GM19463 (cell line): ENCODE results near the gene UBE2J2.

ENCODE experiments used
- ATAC-seq: cut with Tn5 transposase; IDR thresholded peaks from one replicate; pipeline ENCODE4 v1.9.1; 2021; ENCODE audit warnings: mild to moderate bottlenecking, moderate library complexity; ENCODE audit not compliant: unreplicated experiment

Gene UBE2J2

DNA sequence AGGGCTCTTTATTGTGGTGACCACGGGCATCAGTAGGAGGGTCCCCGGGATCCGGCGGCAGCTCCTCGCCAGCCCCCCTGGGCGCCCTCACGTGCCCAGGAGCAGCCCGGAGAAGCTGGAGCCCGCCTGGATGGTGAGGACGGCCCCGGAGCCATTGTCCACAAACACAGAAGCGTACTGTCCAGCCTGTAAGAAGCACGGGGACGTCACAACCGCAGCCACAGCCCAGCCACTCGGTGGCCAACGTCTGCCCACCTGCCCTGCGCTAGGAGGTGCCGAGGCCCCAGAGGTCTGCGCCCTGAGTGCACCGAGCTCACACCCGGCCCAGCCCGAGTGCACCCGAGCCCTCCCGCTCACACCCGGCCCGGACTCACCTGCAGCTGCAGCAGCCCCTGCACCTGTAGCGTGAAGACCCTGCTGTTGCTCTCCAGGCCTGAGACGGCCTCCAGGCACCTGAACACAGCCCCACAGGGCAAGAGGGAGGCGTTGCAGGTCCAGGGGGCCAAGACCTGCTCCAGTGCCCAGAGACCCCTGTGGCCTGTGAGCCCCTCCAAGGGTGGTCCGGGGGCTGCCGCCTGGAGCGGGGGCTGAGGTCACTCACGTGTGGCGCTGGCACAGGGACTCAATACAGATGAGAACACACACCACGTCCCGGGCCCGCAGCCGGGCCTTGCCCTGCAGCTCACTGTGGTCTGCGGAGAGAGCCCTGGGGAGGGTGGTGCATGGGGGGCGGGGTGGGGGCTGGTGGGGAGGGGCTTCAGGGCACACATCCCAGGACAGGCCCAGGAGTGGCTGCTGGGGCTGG lies 31.0 kb downstream of the UBE2J2 start:
- no peak for ATAC-seq

DNA sequence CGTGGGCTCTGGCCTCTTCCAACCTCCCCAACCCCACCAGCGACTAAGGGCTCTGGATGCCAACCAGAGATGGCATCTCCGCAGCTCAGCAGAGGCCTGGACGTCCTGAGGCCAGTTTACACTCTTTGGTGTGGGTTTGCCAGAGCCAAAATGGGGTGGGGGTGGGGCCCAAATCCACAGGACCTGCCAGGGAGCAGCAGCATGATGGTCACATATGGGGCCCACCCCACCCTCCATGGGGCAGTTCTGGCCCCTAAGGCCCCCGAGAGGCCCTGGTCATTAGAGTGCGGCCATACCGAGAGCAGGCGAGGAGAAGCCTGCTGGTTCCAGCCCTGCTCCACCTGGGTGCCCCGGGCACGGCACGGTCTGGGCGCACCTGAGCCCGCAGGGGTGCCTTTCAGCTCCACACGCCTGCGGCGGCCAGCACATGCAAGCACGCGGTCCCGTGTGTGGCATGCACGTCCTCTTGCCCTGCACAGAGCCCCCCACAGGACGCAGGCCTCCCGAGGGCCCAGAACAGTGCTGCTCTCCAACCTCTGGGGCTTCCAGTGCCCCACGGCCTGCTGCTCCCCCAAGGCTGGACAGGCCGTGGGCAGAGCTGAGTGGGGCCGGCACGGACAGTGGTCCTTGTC lies 31.9 kb downstream of the UBE2J2 start:
- ATAC-seq, result no peak

DNA sequence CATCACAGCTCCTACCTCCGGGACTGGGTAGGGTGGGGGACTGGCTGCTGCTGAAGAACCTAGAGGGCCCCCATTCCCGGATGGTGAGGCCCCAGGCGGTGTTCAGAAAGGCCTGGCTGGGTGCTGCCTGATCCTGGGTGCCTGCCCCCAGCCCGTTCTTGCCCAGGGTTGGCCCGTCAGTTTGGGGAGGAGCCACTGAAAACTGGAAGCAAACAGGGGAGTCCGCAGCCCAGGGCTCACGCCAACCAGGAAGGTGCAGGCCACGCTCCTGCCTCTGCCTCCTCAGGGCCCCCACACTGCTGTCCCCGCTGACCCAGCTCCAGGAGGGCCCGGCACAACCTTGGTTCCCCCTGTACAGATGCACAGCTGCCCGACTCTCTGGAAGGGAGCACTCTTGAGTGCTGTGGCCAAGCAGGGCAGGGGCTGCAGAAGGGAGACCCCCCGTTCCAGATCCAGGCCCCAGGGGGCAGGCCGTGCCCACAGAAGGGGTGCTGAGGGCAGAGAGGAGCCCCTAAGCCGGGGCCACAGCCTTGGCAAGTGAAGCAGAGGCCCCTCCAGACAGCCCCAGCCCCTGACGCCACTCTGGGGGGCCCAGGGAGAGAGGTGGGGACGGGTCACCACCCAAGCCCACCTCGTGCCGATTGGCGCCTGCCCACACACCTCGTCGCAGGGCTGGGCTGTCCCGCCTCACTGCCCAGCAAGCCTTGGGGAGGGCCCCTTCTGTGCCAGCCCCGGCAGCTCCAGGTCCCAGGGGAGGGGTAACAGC lies 32.6 kb downstream of the UBE2J2 start:
- no peak for ATAC-seq

DNA sequence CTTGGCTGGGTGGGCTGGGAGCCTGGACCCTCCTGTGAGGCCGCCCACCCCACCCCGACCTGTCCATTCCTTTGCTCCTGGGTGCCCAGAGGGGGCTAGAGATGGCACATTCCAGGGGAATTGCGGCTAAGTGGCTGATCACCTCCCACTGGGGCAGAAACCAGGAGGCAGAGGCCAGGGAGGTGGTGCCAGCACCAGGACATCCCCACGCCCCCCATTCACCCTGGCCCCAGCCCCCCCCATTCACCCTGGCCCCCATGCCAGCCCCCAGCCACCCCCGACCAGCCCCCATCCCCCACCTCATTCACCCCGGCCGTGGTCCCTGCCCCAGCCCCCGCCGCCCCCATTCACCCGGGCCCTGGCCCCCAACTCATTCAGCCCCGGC lies 33.3 kb downstream of the UBE2J2 start:
- no peak for ATAC-seq

DNA sequence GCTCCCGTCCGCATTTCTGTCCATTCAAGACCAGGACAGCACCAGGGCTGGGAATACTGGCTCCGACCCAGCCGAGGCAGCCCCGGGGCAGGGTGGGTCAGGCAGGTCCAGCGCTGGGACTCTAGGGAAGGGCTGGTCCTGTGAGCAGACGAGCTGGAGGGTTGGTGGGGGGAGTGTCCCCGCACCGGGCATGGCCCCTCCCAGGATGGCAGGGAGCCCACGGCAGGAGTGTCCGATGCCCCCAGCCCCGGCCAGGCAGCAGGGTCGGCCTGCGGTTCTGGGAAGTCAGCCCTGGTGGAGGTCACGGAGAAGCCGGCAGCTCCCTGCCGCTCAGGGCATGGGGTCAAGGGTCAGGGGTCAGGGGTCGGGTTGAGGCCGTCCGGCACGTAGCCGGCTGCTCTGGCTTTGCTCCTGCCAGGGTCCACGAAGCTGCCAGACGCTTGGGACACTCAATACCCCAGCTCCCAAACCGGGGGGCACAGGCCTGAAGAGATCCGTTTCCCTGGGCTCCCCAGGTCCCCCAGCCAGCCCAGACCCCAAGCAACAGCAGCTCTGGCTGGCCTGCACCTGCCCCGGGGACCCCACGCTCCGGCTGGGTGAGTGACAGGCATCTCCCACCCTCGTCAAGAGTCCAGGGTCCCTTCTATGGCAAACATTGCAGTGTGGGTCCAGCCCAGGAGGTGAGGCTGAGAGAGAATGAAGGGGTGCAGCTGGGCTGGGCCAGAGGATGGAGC lies 33.9 kb downstream of the UBE2J2 start:
- no peak for ATAC-seq

DNA sequence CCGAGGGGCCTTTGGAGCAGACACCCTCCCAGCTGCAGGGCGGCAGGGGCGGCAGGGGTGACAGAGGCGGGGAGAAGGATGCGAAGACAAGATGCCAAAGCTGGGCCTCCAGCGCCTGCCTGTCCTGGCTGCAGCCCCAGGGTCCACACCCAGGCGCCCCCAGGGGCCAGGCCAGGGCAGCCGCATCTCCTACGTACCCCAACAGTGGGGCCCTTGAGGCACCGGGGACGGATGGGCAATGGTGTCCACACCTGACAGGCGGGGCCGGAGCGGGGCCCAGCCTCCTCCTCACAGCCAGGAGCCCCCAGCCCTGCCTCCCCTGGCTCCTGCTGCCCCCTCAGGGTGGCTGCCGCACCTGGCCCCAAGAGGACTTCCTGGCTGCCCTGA lies 34.4 kb downstream of the UBE2J2 start:
- ATAC-seq, result no peak

DNA sequence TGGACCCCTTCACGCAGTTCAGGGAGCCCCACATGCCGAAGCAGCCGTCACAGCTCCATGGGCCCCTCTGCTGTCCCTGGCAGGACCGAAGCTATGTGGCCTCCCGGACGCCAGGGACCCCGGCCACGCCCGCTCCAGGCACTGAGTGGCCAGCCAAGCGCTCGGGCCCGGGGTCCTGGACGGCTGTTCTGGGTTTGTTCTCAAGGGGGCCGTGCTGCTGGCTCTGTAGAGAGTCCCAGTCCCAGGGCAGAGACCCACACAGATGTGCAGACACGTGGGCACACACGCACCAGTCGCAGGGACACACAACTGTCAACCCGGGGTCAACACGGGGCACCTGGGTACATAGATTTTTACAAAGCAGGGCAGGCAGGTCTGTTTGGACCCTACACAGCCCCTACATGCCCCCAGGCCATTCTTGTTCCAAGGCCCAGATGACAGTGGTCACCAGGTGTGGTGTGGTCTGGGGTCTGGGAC lies 34.9 kb downstream of the UBE2J2 start:
- no peak for ATAC-seq

DNA sequence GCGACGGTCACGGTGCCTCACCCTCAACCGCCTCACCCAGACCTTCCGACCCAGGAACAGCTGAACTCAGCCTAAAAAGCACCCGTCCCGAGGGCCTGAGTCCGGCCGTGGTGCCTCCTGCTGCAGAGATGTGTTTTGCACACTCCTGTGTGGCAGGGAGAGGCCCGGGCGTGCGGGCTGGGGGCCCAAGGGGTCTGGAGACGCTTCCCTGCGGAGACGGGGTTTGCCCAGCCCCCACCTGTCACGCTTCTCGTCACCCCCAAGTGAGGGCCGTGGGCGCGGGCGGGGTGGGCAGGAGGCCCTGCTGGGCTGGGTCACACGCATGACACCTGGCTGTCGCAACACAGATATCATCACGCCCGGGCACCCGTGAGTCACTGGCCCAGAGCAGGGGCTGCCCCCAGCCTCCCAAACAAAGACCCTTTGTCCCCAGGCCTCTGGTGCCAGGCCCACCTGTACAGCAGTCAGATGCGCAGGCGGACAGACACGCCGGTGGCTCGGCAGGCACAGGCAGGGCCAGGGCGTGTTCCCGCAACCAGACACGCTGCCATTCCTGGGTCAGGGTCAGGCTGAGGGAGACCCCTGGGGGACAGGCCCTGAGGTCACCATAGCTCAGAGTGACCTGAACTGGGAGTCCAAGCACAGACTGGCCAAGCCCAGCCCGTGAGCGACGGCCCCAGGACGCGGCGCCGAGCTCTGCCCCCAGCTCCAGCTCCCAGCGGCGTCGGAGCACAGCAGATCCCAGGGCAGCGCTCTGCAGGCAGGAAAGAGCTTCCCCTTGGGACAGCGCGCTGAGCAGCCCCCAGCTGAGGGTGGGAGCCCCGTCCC lies 35.6 kb downstream of the UBE2J2 start:
- no peak for ATAC-seq

DNA sequence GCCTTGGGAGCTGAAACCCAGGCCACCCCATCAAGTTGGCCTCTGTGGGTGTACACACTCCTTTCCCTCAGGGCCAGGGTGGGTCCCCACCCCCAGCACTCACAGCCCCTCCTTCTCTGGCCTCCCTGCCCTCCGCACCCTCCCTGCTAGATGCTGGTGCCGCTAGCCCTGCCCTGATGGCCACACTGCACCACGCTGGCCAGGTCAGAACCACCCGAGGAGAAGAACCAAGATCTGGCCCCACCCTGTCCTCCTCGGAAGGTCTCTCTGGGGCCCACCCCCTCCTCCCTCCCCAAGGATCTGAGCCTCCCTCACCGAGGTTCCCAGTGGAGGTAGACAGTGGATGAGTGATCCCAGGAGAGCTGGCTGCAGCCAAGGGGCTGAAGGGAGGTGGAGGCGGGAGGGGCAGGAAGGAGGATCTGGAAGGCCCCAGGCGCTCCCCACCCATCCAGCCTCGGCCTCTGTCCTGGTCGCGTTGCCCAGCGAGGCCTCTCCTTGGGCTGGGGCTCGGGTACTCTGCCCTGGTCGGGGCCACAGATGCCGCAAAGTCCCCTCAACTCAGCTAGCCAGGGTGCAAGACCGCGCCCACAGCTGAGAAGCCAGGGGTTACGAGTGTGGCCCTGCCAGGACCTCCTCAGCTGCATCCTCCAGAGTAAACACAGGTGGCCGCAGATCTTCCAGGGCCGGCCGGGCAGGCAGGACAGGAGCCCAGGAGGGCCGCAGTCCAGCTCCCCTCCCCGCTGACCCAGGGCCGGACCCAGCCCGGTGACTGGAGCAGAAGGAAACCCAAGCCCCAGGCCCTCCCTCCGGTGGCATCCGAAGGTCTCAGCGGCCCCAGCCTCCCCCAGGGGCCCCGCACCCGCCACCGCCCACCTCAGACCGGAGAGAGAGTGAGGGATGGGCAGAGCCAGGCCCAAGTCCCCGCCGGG lies 36.4 kb downstream of the UBE2J2 start:
- no peak for ATAC-seq

DNA sequence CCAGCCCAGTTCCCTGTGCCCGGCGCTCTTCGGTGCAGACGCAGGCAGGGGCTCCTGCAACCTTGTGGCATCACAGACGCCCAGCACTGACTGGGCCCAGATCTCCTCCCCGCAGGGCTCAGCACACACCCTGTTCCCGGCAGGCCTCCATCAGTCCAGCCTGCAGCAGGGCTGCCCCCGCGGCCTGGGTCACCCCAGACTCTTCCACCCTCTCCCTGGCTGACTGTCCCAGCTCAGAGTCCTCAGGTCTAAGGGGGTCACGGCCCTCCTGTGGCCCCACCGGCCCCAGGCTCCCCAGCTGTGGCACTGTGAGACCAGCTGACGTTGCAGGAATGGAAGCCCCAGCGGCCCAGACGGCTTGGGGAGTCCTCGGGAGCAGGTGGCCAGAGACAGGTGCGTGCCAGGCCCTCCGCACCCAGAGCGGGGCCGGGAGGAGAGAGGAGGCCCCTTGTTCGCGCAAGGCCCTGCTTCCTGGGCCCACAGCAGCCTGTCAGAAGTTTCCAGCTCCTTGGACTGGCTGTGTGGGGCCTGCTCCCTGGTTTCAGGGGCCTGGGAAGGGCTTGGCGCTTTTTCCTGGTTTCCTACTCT lies 37.4 kb downstream of the UBE2J2 start:
- no peak for ATAC-seq

DNA sequence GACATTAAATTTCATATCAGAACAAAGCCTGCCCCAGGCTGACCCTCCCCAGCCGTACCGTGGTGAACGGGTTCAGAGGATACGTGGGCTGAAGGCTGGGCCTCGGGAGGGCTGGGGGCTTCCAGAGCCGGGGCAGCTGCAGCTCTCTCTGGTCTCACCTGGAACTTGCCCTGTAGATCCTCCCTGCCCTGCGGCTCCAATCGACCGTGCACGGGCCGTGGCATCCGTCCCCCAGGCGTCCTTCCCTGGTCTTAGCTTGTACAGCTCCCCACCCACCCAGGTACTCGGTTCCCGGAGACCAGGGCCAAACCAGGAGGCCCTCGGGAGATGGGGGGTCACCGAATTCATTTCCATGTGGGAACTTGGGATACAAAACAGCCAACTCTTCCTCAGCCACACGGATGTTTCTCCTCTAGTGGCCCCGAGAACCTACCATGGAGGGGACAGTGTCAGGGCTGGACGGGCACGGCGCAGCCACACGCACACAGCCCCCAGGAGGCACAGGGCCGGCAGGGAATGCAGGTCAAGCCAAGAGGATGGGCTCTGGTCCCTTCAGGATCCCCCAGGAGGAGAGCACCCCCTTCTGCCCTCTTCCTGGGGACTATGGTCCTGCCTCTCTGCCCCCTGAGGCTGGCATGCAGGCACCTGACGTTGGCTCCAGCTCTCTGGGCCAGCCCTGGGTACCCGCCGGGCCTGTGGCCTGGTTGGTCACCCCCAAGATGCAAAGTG lies 38.5 kb downstream of the UBE2J2 start:
- no peak for ATAC-seq

DNA sequence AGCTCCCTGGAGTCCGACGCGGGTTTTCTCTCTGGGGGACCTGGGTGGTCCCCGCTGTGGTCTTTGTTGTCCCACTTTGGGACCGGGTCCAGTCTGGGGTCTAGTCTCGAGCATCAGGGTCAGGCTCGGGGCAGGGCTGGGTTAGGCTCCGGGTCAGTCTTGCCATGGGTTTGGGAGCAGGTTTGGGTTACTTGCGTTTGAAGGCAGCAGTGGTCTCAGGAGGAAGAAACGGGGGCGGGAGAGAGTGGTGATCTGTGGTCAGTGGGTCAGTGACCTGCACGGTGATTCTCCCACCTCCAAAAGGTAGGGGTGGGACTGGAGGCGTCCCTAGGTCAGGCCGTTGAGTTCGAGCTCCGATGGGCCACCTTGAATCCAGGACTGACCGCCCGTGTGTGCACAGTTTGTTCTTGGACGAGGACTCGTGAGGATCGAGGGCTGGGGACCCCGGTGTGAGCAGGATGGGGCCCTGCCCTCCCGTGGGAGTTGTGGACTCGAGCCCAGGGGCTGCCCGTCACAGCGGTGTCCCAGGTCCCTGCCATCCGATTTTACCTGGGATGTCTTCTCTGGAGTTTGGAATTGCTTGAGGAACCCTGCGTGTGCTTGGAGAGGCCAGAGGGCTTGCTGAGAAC lies 39.4 kb downstream of the UBE2J2 start:
- no peak for ATAC-seq

DNA sequence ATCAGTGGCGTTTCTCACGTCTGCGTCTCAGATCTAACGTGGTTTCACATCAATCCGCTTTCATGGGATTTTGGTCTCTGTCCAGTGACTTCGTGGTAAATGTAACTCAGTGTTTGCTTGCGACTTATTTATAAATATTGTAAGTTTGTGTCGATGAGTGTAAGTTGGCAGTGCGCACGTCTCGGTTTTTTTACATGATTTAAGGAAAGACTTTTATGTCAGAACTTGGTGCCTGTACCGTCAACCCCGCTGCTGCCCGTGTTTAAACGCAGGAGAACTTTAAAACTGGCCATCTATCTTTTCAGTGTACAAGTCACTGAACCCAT lies 40.1 kb downstream of the UBE2J2 start:
- ATAC-seq, result no peak

DNA sequence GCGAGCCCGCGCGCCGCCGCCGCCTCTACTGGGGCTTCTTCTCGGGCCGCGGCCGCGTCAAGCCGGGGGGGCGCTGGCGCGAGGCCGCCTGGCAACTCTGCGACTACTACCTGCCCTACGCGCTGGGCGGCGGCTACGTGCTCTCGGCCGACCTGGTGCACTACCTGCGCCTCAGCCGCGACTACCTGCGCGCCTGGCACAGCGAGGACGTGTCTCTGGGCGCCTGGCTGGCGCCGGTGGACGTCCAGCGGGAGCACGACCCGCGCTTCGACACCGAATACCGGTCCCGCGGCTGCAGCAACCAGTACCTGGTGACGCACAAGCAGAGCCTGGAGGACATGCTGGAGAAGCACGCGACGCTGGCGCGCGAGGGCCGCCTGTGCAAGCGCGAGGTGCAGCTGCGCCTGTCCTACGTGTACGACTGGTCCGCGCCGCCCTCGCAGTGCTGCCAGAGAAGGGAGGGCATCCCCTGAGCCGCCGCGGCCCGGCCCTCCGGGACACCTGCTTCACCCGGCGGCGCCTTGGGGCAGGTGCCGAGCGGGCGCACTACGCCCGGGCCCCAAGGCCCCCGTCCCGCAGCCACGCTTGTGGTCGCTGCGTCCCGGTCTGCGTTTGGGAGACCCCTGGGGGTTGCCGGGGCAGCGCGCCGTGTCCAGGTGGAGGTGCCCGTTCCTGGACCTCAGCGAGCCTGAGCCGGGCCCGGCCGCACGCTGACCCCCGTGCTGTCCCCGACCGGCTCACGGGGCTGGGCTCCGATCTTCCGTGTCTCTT lies 40.7 kb downstream of the UBE2J2 start:
- ATAC-seq, result no peak

DNA sequence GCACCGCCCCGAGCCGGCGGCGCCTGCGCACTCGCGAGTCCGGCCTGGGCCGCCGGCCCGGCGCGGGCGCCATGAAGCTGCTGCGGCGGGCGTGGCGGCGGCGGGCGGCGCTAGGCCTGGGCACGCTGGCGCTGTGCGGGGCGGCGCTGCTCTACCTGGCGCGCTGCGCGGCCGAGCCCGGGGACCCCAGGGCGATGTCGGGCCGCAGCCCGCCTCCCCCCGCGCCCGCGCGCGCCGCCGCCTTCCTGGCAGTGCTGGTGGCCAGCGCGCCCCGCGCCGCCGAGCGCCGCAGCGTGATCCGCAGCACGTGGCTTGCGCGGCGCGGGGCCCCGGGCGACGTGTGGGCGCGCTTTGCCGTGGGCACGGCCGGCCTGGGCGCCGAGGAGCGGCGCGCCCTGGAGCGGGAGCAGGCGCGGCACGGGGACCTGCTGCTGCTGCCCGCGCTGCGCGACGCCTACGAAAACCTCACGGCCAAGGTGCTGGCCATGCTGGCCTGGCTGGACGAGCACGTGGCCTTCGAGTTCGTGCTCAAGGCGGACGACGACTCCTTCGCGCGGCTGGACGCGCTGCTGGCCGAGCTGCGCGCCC lies 41.4 kb downstream of the UBE2J2 start, which contains the start of gene B3GALT6:
Gene B3GALT6 (plus strand): TSS at position 30 of the 588 bp plus-strand sequence. CDS start 42 bp downstream, at position 72.
- peak; percentile 24 for ATAC-seq

DNA sequence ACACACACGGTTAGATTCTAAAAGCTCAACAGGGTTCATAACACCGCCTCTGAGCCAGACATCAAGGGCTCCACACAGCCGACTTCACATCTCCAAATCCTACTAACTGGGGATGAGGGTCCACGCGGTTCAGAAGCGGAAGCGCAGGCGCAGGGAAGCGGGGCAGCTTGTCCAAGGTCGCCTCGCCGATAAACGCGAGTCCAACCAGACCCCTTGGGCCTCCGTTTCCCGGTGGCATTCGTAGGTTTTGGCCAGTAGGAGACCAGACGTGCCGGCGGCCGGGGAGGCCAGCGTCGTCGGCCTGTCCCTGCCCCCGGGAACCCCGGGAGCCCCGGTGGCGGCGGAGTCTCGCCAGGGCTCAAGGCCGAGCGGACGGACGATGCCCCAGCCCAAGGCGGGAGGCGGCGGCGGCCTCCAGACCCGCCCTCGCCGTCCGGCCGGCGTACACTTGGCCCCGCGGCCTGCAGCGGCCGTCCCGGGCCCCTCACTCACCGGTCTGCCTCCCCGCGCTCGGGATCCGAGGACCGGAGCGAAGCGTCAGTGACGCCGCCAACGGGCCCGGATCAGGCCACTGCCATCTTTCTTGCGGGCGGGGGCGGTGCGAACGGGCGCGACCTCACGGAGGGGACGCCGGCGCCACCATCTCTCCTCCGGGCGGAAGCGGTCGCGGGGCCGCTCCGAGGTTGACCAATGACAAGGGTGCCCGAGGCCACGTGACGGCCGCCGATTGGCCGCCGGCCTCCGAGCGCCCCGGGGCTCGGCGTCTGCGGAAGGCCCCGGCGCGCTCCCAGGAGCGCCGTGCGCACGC lies 42.0 kb downstream of the UBE2J2 start, which contains the start of gene SDF4:
Gene SDF4 (minus strand): TSS at position 602 of the 808 bp plus-strand sequence. CDS start 3,229 bp downstream, outside the sequence.
- peak; percentile 89 for ATAC-seq
